Activated naive CD4-positive, alpha-beta T cell treated with anti-CD3 and anti-CD28 coated beads, Interleukin-2, amount 50 U/mL, for 16 hours (primary cell): Measurements from ENCODE around the gene SLC6A11.

ENCODE experiments used
- DNase-seq: peaks from one replicate; pipeline ENCODE4 v3.0.0-alpha.2; 2020

Gene SLC6A11

DNA sequence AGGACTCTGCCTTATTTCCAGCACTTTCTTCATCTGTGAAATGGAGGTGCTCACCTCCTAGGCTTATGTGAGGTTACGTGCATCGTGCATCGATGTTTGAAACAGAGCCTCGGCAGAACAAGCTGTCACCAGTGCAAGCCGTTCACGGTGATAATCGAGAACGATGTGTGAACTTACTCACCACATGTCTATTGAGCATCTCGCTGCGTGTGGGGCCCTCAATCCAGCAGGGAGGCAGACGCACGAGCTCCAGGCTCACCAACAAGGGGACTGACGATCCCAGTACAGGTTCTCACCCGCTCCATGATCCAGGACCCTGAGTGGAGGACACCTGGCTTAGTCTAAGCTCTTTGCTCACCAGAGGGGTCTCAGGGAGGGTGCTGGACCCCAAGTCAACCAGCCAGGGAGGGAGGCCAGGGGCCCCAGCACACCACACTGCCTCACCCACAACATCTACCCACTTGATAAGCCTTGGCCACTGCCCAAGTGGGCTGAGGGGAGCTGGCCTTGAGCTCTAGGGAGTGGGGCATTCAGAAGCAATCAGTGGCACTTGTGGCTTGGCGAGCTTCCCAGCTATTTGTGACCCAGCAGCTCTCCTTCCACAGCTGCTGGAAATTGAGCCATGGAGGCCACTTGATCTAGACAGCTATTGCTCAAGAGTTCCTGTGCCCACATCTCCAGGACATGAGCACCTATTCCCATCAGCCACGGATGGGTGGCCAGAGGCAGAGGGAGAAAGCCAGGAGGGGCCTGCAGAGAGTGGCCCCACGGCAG lies 142.1 kb downstream of the SLC6A11 start:
- DNase-seq = no peak

GRCh38 chr3:10960255-10960654 lies 144.2 kb downstream of the SLC6A11 start:
- DNase-seq = no peak

DNA sequence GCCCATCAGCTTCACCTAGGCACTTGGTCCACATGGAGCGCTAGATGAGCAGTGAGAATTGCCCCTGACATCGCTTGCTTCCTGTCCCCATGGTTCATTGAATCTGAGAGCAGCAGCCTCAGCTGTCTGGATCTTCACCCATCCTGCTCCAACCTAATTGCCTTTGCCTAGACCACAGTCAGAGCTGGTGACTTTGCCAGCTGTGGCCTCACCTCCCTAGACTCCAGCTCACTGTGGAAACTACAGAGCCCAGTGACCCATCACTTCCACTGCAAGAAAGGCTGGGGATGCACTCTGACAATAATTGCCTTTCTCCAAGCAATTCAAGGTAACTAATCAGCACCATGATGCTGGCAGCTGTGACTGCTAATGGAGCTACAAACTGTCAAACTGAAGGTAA lies 145.9 kb downstream of the SLC6A11 start:
- DNase-seq = no peak

DNA sequence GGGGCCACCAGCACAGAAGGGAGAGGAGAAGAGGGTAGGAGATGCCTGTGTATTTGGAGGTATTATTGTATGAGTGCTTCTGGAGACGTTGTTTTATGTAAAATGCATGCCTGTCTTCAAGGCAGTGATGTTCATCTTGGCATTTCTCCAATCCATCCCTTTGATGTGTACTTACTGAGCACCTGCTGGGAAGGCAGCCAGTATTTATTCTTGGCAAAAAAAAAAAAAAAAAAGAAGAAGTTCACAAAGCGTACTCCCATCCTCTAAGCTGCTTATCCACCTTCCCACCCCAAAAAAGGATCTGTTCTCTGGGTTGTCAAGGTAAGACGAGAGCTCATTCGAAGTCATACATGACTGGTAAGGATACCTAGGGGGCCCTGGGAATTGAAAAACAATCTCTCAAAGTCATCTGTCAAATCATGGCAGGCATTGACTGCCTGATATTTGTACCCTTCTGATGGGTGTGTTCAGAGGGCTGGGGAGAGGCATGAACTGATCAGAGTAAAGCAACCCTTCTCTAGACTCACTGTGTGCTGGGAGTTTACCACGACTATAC lies 146.5 kb downstream of the SLC6A11 start:
- DNase-seq = no peak

DNA sequence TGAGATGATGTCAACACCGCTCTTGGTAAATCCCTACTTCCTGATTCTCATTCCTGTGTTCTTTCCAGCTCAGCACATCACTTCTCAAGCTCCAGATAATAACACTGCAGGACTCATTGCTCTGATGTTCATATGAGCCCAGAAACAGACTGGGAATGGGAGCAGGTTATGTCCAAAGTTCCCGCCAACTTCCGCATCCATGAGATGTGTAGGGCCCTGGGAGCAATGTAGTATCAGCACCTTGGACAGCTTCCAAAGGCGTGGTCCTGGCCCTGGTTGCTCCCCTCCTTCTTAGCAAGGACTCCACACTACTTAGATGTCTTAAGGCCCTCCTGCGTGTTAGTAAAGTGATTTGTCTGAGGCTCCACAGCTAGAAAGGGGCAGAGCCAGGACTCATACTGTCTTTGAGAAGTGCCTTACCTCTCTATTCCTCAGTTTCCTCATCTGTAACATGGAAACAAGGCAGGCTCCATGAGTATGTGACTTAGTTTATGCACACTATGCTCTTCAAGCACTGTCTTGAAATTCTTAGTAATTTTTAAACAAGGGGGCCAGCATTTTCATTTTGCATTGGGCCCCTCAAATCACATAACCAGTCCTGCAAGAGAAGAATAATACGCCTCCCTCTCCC lies 148.6 kb downstream of the SLC6A11 start:
- no peak for DNase-seq

GRCh38 chr3:10968401-10968800 lies 152.4 kb downstream of the SLC6A11 start:
- no peak for DNase-seq

- DNase-seq = no peak
Measured at GRCh38 chr3:10970306-10970960, 154.4 kb downstream of the SLC6A11 start.

- no peak for DNase-seq
Measured at GRCh38 chr3:10972072-10972782, 156.2 kb downstream of the SLC6A11 start.

DNA sequence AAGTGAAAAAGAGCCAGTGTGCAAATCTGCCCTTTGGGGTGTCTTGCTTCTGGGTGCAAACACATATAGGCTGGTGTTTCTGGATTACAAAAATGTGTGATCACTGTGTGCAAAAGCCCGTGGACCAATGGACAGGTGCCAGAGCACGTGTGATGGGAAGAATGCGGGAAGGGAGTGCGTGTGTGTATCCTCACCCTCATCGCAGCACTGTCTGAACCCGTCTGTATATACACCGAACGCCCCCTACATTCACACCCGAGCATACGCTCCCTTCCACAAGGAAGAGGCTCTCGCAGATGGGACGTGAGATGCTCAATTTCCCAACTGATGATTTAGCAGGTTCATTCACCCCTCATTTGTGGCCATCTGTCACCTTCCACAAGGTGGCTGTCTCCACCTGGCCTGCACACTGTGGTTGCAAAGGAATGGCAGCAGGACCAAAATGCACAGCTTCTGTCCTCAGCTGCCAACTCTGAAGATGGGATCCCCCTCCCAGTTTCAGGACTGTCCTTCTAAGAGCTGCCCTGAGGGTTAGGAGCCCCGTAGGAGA lies 157.1 kb downstream of the SLC6A11 start:
- DNase-seq = no peak

- DNase-seq = no peak
Measured at GRCh38 chr3:10974131-10974530, 158.1 kb downstream of the SLC6A11 start.

DNA sequence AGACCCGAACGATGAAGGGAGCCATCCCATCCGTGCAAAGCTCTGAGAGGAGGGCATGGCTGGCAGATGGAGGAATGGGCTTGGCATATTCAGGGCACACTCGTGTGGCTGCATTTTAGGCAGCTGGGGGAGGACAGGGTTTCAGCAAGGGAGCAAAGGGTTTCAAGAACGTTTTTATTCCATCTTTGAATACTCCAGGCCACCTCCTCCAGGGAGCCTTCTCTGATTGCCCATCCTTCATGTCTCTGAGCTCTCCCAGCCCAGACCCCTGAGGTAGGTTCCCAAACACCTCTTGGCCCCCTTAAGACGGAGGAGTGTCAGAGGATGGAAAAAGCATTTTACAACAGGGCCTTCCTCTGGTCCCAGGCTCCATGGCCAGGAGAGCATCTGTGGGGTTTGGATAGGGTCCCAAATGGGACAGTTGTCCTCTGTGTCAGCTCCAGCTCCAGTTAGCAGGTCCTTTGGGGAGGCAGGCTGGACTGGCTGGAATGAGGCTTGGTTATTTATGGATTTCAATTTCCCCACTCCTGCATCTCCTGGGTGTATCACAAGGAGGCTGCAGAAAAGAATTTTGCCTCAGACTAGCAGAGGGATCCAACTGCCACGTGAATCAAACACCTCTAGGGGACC lies 158.8 kb downstream of the SLC6A11 start:
- DNase-seq = no peak

GRCh38 chr3:10975695-10976234 lies 159.7 kb downstream of the SLC6A11 start:
- no peak for DNase-seq

GRCh38 chr3:10976770-10977169 lies 160.7 kb downstream of the SLC6A11 start:
- DNase-seq = no peak

DNA sequence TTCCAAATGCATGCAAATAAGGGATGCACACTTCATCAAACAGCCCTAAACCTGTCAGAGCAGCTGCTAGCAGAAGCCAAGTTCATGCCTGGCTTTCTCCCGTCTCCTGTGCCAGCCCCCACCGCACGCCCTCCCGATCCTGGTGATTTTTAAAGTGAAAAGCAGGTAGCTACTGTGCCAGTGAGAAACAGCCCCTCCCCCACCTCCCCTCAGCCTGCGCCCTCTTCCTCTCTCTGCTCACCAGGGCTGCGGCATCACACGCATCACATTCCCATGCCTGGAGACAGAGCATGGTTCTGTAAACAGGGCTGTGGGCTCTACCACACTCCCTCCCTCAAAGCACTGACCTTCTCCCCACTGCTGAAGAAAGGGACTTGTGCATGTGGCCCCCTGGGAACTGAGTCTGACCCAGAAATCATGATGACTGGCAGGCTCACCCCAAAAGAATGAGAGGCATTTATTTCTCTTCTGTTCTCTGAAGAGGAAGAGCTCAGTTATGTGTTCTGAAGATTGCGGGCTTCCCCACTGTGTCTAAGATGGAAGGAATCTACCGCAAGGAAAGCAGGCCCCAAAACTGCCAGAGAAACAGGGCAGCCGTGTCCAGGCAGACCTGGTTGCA lies 162.0 kb downstream of the SLC6A11 start:
- DNase-seq = no peak

- DNase-seq = no peak
Measured at GRCh38 chr3:10978956-10979355, 162.9 kb downstream of the SLC6A11 start.

DNA sequence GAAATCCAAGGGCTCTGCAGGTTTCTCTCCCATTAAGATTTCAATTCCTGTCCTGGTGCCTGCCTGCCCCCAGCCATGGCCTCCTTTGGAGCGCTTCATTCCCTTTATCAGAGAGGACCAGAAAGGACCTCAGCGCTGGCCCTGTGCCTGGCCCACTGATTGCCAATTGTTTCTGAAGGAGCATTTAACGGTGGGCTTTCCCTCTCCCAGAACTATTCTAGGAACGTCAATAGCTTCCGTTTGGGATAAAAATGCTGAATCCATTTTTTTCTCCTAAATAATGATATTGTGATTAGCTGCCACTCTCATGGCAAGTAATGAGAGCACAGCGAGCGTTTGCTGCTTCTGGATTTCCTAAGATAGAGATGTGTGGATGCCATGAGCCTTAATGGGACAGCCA lies 164.3 kb downstream of the SLC6A11 start:
- DNase-seq = no peak

DNA sequence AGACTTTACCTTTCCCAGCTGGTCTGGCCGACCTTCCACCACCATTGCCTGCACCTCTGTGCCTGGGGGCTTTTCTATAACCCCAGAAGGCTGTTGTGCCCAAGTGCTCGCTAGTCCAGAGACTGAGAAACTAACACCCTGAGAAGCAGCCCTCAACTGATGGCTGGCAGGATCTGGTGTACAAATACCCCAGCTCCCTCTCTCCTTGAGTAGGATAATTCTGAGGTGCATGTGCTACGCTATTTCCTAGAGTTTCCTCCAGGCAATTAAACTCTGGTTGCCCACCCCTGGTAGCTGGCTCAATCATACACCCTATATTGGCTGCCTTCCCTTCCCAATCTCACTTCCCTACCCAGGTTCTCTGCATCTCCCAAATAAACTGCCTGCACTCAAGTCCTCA lies 165.0 kb downstream of the SLC6A11 start:
- no peak for DNase-seq

DNA sequence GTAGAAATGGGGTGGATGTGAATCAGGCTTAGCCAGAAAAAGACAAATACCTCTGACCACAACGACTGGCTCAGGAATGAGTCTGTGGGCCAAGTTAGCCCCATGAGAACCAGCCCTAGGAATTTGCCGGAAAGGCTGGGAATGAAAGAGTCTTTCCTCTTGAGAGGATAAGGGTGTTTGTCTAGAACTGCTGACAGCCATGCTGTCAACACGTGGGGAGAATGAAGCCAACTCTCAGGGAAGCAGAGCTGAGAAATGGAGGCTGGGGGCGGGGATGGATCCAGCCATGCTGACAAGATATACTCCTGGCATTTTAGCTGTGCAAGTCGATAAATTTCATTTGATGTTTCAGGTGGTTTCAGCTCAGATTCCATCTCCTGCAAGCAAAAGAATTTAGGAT lies 165.9 kb downstream of the SLC6A11 start:
- no peak for DNase-seq

GRCh38 chr3:10982782-10983181 lies 166.8 kb downstream of the SLC6A11 start:
- DNase-seq = no peak

DNA sequence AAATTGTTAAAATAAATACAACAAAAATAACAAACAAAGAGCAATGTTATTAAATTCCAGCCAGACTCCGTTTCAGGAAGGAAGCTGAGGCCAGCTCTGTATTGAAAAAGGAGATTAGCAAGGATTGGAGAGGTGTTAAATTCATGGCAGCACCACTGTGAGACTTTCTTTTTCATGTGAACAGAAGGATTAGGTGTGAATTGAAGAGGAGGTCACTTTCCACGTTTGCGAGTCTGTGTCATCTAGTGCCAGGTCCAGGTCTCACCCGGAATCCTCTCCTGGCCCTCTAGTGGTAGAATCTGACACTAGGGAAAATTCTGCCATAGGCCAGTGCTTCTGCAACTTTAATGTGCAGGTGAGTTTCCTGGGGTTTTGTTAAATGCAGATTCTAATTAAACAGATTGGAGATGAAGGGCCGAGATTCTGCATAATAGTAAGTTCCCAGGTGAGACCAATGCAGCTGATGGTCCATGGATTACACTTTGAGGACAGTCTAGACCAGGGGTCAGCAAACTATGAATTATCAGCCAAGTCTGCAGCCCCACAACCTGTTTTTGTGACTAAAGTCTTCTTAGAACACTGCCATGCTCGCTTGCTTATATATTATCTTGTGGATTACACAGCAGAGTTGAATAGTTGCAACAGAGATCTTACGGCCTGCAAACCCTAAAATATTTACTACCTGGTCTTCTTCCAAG lies 167.3 kb downstream of the SLC6A11 start:
- DNase-seq = no peak

DNA sequence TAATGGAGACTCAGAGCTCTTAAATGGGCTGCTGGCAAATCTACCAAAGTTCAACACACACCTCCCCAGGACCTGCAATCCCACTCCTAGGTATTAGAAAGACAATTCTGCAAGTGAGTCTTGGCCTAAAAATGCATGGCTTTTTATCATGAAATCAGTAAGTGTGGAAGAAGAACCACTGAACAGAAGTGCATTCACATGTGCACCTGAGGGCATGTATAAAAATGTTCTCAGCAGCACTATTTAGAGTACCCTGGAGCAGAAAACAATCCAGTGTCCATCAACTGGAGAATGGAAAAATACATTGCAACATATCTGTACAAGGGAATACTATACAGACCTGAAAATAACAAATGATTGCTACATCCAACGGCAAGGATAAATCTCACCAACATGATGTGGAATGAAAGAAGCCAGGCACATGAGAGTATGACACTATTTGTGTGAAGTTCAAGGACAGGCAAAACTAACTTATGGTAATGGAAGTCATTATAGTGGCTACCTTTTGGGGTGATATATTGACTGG lies 168.4 kb downstream of the SLC6A11 start:
- no peak for DNase-seq
